H4 (cell line): ENCODE measurements around the gene KRTAP10-1. TPM values are rescaled to one million over a fixed set of nuclear protein-coding genes. Genes with fewer than 3 reads are reported as not detected.
"Not testable (repeated sequence)": the region's sequence is repeated elsewhere in the genome, so short reads cannot be mapped to it uniquely, and the experiment has no call there.

Experiments
- DNase-seq: peaks from one replicate; pipeline ENCODE4 v3.0.0-alpha.2; 2015; ENCODE audit warnings: low spot score
- total RNA-seq: library from RNA; depleted of rRNA; stranded (reverse); fragments of >200 nt; shearing (Covaris generic); gene quantifications from 2 replicates; pipeline ENCODE4 v1.2.3, GENCODE V29; 2014

KRTAP10-1 gene
- total RNA-seq, 1 experiment from 2014 or later: not detected

DNA sequence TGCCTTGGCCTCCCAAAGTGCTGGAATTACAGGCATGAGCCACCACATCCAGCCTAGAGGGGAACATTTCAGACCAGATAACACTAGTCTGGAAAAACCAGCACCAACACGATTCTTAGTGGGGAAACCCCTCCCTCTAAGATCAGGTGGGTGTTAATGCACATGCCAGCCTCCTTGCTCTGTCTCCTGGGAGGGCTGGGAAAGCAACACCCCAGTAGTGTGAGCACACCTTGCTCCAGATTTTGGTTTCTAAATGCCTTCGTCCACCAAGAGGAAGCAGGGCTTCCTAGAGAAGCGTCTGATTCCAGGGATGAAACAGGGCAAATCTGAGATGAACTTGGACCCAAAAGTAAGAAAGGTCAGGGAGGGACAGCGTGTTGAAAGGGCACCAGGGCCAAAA, 31.3 kb upstream of the KRTAP10-1 start:
- DNase-seq: peak; percentile 4

DNA sequence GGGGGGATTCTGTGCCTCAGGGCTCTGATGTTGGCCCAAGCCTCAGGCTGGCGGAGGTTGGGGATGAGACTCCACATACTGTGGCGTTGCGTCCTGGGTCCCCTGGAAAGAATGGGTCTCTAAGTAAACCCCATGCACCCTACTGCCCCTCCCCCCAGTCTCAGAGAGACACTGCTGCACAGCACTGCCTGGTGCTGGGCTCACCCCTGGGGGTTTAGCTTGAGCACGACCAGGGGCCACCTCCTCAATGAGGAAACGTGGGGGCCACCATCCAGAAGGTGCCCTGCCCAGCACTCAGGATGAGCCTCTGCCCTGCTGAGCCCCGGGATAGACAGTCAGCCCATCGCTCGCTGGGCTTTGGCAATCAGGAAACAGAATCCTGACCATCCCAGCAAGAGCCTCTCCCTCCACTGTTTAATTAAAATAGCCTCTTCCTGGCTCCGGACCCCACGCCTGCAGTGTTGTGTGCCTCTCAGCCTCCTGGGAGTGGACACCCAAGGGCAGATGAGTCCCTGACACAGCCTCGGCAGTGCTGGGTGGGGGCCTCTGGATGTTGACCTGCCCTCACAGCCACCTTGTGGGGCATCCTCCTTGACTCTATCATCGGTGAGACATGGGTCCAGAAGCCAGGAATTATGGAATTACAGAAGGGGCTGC, 30.0 kb upstream of the KRTAP10-1 start:
- DNase-seq: no peak

GRCh38 chr21:44568667-44569556, 28.9 kb upstream of the KRTAP10-1 start:
- no peak for DNase-seq

GRCh38 chr21:44568261-44568660, 28.3 kb upstream of the KRTAP10-1 start:
- no peak for DNase-seq

GRCh38 chr21:44567481-44568171, 27.6 kb upstream of the KRTAP10-1 start:
- no peak for DNase-seq

- no peak for DNase-seq
Measured at GRCh38 chr21:44566403-44566802, 26.4 kb upstream of the KRTAP10-1 start.

DNA sequence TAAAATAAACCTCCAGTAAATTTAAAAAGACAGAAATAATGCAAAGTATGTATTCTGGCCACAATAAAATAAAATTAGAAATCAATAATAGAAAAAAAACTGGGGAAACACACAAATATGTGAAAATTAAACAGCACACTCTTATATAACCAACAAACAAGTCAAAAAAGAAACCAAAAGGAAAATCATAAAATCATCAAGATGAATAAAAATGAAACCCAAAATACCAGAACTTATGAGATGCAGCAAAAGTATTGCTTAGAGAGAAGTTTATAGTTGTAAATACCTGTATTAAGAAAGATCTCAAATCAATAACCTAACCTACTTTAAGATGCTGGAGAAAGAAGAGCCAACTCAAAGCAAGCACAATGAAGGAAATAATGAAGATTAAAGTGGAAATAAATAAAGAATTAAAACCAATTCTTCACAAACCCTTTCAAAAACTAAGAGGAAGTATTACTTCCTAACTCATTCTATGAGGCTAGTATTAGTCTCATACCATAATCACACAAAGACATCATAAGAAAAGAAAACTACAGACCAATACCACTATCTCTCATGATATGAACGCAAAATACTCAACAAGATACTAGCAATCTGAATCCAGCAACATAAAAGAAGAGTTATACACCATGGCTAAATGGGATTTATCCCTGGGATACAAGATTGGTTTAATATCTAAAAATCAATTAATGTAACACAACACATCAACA, 25.0 kb upstream of the KRTAP10-1 start:
- DNase-seq: no peak

DNA sequence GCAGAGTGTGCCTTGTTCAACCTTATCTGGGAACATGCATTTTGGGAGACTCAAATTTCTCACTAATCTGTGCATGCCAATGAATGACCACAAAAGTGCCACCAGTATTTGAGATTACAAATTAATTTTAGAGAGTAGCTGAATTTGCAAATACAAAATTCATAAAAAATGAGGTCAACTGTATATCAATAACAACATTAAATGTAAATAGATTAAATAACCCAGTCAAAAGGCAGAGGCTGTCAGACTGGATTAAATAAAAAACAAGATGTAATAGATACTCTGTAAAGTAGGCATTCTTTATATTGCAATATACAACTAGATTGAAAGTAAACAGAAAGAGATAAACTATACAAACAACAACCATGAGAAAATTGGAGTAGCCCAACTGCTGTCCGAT, 24.1 kb upstream of the KRTAP10-1 start:
- DNase-seq: no peak

- DNase-seq: no peak
Measured at GRCh38 chr21:44558695-44559094, 18.7 kb upstream of the KRTAP10-1 start, which contains the start of gene KRTAP10-3. KRTAP10-3 (minus strand) TSS chr21:44558795; CDS start chr21:44558715, 80 bp downstream.

GRCh38 chr21:44558329-44558675, 18.3 kb upstream of the KRTAP10-1 start:
- not testable (repeated sequence) for DNase-seq

- DNase-seq: no peak
Measured at GRCh38 chr21:44557491-44558328, 17.7 kb upstream of the KRTAP10-1 start.

DNA sequence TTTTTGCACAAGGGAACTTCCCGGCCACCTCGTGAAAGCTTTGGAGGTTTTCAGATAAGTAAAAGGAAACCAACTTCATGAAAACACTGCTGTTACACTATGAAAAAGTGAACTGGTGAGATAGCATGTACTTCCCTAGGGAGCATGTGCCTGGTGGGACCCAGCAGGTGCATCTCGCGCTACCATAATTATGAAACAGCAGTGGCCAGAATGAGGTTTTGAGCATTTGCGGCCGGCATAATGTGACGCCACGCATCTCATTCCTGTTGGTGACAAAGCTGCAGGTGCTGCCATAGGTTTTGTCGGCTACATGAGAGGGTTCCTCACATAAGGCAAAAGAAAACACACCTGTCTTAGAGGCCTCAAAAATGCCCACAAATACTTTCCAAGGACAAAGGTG, 16.9 kb upstream of the KRTAP10-1 start:
- DNase-seq: no peak

DNA sequence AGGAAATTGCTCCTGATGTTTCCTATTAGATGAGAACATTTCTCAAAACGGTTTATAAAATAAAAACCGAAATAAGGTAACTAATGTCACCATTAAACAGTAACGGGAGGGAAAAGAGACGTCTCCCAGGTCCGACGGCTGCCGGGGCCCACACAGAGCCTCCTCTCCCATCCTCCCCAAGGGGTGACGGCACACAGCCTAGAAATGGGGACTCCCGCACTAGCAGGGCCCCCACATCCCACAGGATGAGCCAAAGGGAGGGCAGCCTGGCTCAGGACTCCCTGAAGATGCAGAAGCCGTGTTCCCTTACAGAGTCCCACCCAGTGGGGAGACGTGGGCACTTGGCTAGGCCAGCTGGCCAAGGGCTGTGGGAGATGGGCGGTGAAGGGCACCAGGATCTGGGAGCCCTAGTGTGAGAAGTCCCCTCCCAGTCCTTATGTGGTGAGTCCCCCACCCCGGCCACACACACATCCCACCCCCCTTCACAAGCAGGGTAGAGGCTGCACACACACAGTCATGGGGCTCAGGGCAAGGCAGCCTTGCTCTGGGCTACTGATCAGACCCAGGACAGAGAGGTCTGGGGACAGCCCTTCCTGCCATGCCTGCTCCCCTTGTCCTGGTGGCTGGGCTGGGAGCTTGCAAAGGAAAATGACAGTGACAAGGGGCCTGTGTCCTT, 15.3 kb upstream of the KRTAP10-1 start:
- DNase-seq: no peak

DNA sequence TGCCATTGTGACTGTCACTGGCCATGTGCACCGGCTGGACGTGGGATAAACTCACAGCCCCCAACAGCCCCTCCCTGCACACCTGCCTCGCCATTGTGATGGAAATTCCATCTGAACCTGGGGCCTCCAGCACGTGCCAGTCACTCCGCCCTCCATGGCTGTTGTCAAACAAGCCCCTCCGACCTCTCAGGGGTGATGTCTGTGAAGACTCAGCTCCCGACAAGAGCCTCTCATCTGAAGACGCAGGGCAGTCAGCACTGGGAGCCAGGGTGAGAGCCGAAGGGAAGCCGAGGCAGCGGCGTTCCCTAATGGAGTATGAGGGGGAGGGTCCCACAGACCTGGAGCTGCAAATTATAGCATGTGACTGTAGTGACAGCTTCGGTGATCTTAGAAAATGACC, 12.7 kb upstream of the KRTAP10-1 start:
- DNase-seq: no peak

DNA sequence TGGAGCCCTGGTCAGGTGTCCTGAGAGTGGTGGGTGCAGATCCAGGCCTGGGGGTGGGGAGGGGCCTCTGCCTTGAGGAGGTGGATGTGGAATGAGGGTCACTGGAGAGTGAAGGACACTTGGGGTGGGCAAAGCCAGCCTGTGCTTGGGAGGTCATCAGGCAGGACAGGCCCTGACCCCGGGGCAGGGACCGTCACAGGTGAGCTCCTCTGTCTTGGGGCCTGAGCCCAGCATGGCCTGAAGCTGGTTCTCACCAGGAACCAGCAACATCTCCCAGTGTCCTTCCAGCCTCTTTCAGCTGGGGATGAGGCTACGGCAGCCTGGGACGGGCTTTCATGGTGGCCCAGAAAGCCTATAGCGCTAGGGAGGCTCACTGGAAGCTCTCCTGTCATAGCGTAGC, 12.1 kb upstream of the KRTAP10-1 start:
- no peak for DNase-seq

DNA sequence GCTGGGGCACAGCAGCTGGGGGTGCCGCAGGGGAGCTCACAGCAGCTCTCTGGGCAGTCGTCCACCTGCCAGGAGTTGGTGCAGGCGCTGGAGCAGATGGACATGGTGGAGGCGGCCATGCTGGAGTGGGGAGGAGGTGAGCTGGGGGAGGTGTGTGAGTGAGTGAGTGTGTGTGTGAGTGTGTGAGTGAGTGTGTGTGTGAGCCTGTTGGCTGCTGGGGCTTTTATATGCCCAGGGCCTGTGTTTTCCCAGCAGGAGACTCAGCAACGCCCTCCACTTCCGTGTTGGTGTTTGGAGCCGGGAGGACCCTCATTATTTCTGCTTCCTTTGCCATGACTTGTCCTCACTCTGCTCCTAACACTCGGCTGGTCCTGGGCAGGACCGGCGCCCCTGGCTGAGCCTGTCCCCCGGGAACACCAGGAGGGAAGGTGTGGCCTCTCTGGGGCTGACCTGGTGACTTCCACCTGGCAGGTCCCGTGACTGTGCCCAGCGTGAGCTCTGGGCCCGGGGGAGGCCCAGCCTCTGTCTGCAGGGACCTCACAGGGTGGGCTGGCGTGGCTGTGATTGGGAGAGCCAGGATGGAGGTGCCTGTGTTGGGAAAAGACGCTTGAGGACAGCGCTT, 11.5 kb upstream of the KRTAP10-1 start, which contains the start of gene KRTAP10-2:
Gene KRTAP10-2, minus strand, starts transcription at position 166 of the 622 bp plus-strand sequence. Its CDS starts 47 bp downstream, at position 119.
- DNase-seq: no peak

GRCh38 chr21:44550807-44551206, 10.8 kb upstream of the KRTAP10-1 start:
- DNase-seq: no peak

DNA sequence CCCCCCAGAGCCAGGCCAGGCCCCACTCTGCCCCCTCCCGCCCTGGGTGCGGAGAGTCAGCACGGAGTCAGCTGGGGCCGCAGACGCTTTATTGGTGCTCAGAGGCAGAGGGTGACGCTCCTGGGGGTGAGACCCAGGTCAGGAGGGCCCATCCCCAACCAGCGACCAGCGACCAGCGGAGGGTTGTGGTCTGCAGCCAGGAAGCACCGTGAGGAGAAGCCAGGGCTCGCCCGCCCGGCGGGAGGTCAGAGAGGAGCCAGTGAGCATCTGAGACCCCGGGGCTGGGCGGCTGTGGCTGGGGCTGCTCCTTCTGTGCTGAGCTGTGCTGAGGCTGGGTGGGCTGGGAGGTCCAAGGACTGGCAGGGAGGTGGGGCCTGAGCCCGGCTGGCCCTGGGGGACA, 10.3 kb upstream of the KRTAP10-1 start:
- not testable (repeated sequence) for DNase-seq

DNA sequence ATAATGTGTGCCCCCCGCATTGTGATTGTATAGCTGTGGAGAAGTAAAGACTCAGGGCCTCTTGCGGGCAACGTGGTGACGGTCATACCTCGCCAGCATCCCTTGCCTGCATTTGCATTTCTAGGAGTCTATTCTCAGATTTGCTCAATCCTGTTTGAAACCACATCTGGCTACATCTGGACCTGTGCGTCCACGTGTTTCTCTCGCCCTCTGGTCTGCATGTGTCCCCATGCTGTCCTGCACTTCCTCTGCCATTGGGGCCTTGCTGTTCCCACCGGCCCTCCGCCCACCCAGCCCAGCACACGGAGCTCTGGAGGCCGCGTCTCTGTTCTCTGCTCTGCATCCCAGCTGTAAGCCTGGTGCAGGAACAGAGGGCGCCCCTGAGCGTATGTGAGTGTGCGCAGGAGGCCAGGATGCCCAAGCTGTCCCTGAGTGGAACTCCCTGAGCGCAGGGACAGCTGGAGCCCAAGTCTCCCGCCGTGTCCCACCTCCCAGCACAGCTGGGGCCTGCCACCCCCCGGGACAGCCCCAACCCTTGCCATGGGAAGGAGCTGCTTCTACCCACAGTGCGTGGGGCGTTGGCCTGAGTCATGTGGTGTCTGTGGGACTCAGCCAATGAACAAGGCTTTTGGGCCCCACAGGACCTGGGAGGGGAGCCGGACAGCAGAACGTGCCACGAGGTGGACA, 9.7 kb upstream of the KRTAP10-1 start:
- DNase-seq: no peak
